ENCODE results near the gene HCRTR1.

GRCh38 chr1:31661856-31662255 is 44.4 kb downstream of the HCRTR1 start:
- TF ChIP-seq, protein P1, sequence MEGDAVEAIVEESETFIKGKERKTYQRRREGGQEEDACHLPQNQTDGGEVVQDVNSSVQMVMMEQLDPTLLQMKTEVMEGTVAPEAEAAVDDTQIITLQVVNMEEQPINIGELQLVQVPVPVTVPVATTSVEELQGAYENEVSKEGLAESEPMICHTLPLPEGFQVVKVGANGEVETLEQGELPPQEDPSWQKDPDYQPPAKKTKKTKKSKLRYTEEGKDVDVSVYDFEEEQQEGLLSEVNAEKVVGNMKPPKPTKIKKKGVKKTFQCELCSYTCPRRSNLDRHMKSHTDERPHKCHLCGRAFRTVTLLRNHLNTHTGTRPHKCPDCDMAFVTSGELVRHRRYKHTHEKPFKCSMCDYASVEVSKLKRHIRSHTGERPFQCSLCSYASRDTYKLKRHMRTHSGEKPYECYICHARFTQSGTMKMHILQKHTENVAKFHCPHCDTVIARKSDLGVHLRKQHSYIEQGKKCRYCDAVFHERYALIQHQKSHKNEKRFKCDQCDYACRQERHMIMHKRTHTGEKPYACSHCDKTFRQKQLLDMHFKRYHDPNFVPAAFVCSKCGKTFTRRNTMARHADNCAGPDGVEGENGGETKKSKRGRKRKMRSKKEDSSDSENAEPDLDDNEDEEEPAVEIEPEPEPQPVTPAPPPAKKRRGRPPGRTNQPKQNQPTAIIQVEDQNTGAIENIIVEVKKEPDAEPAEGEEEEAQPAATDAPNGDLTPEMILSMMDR (IDR thresholded peaks at IDR 0.05 in 8 of 11, conservative IDR thresholded peaks at IDR 0.05 in 3 of 11) = no peak
- TF ChIP-seq POLR2A (IDR thresholded peaks at IDR 0.05) = no peak

All from spleen (tissue), 7 donors.